Astrocyte (in vitro differentiated cells and primary cell): ENCODE results near the gene LEMD2. TPM values are rescaled to one million over a fixed set of nuclear protein-coding genes. Genes with fewer than 3 reads are reported as not detected.

Experiments used
- DNase-seq: peaks from one replicate; pipeline ENCODE4 v3.0.0-alpha.2; 2010; ENCODE audit warnings: low read depth
- FAIRE-seq: peaks from 2 replicates; lab custom pipeline; 2011; peaks lifted over from hg19 to GRCh38; lab: Jason Lieb, UNC
- H2AFZ ChIP-seq: 2 replicates; pipeline ENCODE4 v1.6.0; 2012; ENCODE audit warnings: low read depth, low read length, inconsistent platforms
- H3K27ac ChIP-seq: 2 replicates; pipeline ENCODE4 v1.5.1; 2011; ENCODE audit warnings: low read depth, low read length, inconsistent platforms
- H3K27me3 ChIP-seq: 2 replicates; pipeline ENCODE4 v1.6.0; 2011; ENCODE audit warnings: low read length, inconsistent platforms; ENCODE audit not compliant: insufficient read depth
- H3K36me3 ChIP-seq: 2 replicates; pipeline ENCODE4 v1.5.1; 2011; ENCODE audit warnings: low read length, inconsistent platforms; ENCODE audit not compliant: insufficient read depth
- H3K4me1 ChIP-seq: 2 replicates; pipeline ENCODE4 v1.5.1; 2011; ENCODE audit warnings: low read length, inconsistent platforms; ENCODE audit not compliant: insufficient read depth
- H3K4me2 ChIP-seq: 2 replicates; pipeline ENCODE4 v1.6.0; 2012; ENCODE audit warnings: low read length, inconsistent platforms
- H3K4me3 ChIP-seq: 2 replicates; pipeline ENCODE4 v1.5.1; 2011; ENCODE audit warnings: low read depth, mild to moderate bottlenecking, low read length, inconsistent platforms; ENCODE audit not compliant: insufficient read depth
- H3K79me2 ChIP-seq: 2 replicates; pipeline ENCODE4 v1.6.0; 2012; ENCODE audit warnings: mild to moderate bottlenecking, low read length, inconsistent platforms; ENCODE audit not compliant: insufficient read depth
- H3K9ac ChIP-seq: 2 replicates; pipeline ENCODE4 v1.6.0; 2012; ENCODE audit warnings: mild to moderate bottlenecking, low read length, inconsistent platforms
- H3K9me3 ChIP-seq: 2 replicates; pipeline ENCODE4 v1.5.1; 2012; ENCODE audit warnings: low read depth, mild to moderate bottlenecking, low read length, inconsistent platforms; ENCODE audit not compliant: insufficient read depth
- H4K20me1 ChIP-seq: 2 replicates; pipeline ENCODE4 v1.6.0; 2012; ENCODE audit warnings: low read length, inconsistent platforms; ENCODE audit not compliant: insufficient read depth
- H3K27ac Mint-ChIP-seq: one replicate; pipeline ENCODE4 v1.8.0; 2021; ENCODE audit warnings: mild to moderate bottlenecking, mixed read lengths; ENCODE audit not compliant: unreplicated experiment
- H3K27me3 Mint-ChIP-seq: one replicate; pipeline ENCODE4 v1.8.0; 2021; ENCODE audit warnings: low read depth, mixed read lengths; ENCODE audit not compliant: unreplicated experiment
- H3K36me3 Mint-ChIP-seq: one replicate; pipeline ENCODE4 v1.8.0; 2021; ENCODE audit warnings: low read depth, mixed read lengths; ENCODE audit not compliant: unreplicated experiment
- H3K4me1 Mint-ChIP-seq: one replicate; pipeline ENCODE4 v1.8.0; 2021; ENCODE audit warnings: low read depth, mixed read lengths; ENCODE audit not compliant: unreplicated experiment
- H3K4me3 Mint-ChIP-seq: one replicate; pipeline ENCODE4 v1.8.0; 2021; ENCODE audit warnings: mild to moderate bottlenecking, moderate library complexity, mixed read lengths; ENCODE audit not compliant: unreplicated experiment
- H3K9me3 Mint-ChIP-seq: one replicate; pipeline ENCODE4 v1.8.0; 2021; ENCODE audit warnings: mild to moderate bottlenecking, mixed read lengths; ENCODE audit not compliant: unreplicated experiment
- EZH2 ChIP-seq: IDR thresholded peaks from 2 replicates; pipeline ENCODE4 v1.6.1; 2012; ENCODE audit warnings: mild to moderate bottlenecking, low read length, inconsistent platforms; ENCODE audit not compliant: insufficient read depth
- total RNA-seq: library from RNA; stranded (reverse); gene quantifications from 2 replicates; pipeline ENCODE4 v1.2.1, GENCODE V29; 2021
- TF ChIP-seq, protein P1 (sequence below): IDR thresholded peaks from 2 replicates; pipeline ENCODE4 v1.5.1; 2011; ENCODE audit warnings: low read depth, mild to moderate bottlenecking, inconsistent platforms, low read length, moderate library complexity; ENCODE audit not compliant: insufficient read depth

The LEMD2 gene
- total RNA-seq, 1 donor from 2014 or later = 62.2 TPM

DNA sequence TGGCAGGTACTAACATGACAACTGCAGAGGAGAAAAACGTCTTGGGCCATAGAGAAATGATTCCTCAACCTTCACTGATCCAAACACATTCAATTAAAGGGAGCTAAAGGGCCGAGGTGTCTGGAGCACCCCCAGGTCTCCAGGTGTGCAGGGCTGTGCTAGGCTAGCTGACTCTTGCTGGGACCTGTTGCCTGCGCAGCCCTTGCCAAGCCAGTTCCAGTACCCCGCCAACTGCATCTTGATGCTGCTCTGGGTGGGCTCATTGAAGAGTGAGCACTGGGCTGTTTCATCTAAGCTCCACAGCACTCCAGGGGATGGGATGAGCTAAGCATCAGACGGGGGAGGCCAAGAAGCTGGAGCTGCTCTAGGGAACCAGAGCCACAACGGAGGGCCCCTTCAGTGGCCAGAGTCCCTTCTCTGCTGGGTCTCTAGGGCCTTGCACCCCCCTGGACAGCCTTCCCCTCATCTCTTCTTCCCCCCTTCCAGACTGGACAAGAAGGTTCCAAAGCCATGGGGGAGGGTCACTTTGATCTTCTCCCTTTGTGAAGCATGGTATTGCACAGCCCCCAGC, 15.9 kb downstream of the LEMD2 start:
- Histone ChIP-seq H2AFZ (no peak overlapping the region), H3K4me3 (no peak overlapping the region), H3K4me1 (peaks cover 30% of the 10 kb centered on the region), H4K20me1 (peaks cover 15% of the 10 kb centered on the region), H3K9ac (no peak overlapping the region), H3K36me3 (peaks cover 31% of the 10 kb centered on the region), H3K27ac (no peak overlapping the region), H3K4me2 (no peak overlapping the region), H3K9me3 (no peaks in the 10 kb centered on the region), H3K27me3 (no peaks in the 10 kb centered on the region), H3K79me2 (no peaks in the 10 kb centered on the region)
- H3K36me3 Mint-ChIP-seq = peaks cover 23% of the 10 kb centered on the region
- no peaks in the 10 kb centered on the region for H3K9me3 Mint-ChIP-seq
- H3K27ac Mint-ChIP-seq = peak overlapping the region; percentile 62
- TF ChIP-seq, protein P1, sequence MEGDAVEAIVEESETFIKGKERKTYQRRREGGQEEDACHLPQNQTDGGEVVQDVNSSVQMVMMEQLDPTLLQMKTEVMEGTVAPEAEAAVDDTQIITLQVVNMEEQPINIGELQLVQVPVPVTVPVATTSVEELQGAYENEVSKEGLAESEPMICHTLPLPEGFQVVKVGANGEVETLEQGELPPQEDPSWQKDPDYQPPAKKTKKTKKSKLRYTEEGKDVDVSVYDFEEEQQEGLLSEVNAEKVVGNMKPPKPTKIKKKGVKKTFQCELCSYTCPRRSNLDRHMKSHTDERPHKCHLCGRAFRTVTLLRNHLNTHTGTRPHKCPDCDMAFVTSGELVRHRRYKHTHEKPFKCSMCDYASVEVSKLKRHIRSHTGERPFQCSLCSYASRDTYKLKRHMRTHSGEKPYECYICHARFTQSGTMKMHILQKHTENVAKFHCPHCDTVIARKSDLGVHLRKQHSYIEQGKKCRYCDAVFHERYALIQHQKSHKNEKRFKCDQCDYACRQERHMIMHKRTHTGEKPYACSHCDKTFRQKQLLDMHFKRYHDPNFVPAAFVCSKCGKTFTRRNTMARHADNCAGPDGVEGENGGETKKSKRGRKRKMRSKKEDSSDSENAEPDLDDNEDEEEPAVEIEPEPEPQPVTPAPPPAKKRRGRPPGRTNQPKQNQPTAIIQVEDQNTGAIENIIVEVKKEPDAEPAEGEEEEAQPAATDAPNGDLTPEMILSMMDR = no peak
- no peak for TF ChIP-seq EZH2
- peaks cover 36% of the 10 kb centered on the region for H3K4me1 Mint-ChIP-seq
- no peak overlapping the region for H3K4me3 Mint-ChIP-seq
- FAIRE-seq (no peak), DNase-seq (no peak)
- no peaks in the 10 kb centered on the region for H3K27me3 Mint-ChIP-seq

DNA sequence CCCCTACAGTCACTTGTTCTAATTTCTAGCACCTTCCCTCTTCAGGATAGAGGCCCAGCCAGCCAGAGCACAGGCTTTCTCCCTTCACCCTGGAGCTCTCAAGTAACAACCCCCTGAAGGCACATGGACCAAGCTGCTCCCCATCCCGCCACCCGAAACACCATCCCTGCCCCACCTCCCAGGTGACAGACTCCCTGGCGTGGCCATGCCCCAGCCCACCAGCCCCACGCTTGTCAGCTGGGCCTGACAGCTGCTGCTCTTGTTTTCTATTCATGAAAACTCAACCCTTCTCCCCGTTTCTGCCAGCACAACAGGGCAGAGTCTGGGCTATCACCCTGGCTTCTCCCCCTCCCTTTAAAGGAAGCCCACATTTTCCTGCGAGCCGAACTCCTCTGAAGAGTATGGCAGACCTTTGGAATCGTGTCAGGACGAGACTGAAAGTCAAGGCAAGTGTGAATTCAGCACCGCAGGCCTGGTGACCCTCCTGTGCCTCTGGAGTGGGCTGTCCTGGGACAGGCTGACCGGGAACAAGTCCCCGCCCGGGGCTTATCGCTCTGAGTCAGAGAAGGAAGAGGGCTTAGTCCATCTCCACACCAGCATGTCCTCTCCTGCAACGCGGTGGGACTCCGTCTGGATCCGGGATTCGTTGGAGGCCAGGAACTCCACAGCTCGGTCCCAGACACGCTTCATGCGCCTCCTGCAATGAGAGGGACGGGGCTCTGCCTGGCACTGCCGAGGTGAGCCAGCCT, 16.7 kb downstream of the LEMD2 start:
- peaks cover 12% of the 10 kb centered on the region for H4K20me1 ChIP-seq
- H2AFZ ChIP-seq = no peak overlapping the region
- FAIRE-seq (no peak), DNase-seq (no peak)
- Mint-ChIP-seq H3K4me3 (peak overlapping the region; percentile 50), H3K27ac (peak overlapping the region; percentile 75), H3K9me3 (no peaks in the 10 kb centered on the region), H3K4me1 (peaks cover 37% of the 10 kb centered on the region), H3K36me3 (peaks cover 19% of the 10 kb centered on the region), H3K27me3 (no peaks in the 10 kb centered on the region)
- H3K9ac ChIP-seq = peak overlapping the region; percentile 55
- no peak overlapping the region for H3K4me3 ChIP-seq
- H3K27ac ChIP-seq = peak overlapping the region; percentile 62
- peaks cover 2% of the 10 kb centered on the region for H3K9me3 ChIP-seq
- peaks cover 25% of the 10 kb centered on the region for H3K36me3 ChIP-seq
- no peaks in the 10 kb centered on the region for H3K79me2 ChIP-seq
- H3K27me3 ChIP-seq = no peaks in the 10 kb centered on the region
- peak overlapping the region; percentile 70 for H3K4me2 ChIP-seq
- TF ChIP-seq EZH2 = no peak
- TF ChIP-seq, protein P1 = no peak
- peaks cover 30% of the 10 kb centered on the region for H3K4me1 ChIP-seq
